HG03575 (cell line): ENCODE data around the gene TRIM28.
"Not testable (repeated sequence)": the region's sequence is repeated elsewhere in the genome, so short reads cannot be mapped to it uniquely, and the experiment has no call there.

Experiments
- ATAC-seq: cut with Tn5 transposase; IDR thresholded peaks from one replicate; pipeline ENCODE4 v1.9.1; 2021; ENCODE audit not compliant: unreplicated experiment, insufficient number of reproducible peaks, low FRiP score; ENCODE audit errors: extremely low read depth

The TRIM28 gene

DNA sequence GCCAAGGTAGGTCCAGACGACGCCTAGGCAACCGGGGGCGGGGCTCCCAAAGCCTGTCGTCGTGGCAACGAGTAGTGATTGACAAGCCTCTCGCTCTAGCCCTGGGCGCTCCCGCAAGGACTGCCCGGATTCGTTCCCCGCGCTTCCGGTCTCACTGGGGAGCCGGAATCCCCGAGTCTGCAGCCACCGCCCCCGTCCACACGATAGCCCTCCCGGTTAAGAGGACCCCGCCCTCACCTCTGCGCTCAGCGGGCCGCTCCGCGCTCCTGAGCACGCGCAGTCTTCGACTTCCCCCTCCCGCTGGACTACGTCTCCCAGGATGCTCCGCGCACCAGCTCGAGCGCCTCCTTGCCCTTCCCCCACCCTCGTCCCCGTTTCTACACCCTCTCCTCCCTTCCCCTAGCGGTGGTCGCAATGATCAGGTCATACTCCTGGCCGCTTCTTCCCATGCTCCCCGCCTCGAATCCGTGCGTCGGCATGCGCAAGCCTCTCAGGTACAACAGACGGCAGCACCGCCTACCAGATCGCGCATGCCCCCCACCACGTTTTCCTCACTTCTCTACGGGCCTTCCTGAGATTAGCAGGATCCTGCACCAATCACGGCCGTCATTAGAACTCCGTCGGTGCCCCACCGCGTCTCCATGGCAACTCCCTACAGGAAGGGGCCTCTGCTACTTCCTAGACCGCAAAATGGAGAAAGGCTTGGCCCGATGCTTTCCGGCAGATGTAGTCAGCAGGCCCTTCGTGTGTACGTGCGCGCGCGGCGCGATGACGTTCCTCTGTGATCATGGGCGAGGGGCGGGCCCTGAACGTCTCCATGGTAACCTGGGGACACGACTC lies 29.2 kb downstream of the TRIM28 start, which contains the start of gene MZF1:
Gene MZF1, minus strand, starts transcription at position 518 of the 840 bp plus-strand sequence. CDS start 1,946 bp downstream, outside the sequence.
- ATAC-seq: no peak

DNA sequence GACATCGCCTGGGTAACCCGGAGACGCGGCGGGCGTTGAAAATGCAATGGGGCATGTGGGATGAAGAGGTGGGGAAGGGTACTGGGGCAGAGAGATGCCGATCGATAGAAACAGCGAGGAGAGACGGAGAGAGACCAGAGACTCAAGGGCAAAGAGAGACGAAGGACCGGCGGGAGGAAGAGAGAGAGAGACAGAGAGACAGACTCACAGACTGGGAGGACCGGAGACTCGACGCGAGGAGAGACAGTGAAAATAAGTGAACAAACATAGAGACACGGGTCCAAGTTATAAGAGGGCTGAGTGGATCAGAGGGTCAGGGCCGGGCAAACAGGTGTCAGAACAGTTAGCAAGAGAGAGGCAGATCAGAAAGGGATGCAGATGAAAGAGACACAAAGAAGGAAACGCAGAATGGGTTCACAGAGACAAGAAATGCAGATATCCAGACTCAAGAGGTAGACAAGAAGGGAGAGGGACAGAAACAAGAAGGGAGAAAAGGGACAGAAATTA lies 29.8 kb downstream of the TRIM28 start:
- ATAC-seq: no peak

DNA sequence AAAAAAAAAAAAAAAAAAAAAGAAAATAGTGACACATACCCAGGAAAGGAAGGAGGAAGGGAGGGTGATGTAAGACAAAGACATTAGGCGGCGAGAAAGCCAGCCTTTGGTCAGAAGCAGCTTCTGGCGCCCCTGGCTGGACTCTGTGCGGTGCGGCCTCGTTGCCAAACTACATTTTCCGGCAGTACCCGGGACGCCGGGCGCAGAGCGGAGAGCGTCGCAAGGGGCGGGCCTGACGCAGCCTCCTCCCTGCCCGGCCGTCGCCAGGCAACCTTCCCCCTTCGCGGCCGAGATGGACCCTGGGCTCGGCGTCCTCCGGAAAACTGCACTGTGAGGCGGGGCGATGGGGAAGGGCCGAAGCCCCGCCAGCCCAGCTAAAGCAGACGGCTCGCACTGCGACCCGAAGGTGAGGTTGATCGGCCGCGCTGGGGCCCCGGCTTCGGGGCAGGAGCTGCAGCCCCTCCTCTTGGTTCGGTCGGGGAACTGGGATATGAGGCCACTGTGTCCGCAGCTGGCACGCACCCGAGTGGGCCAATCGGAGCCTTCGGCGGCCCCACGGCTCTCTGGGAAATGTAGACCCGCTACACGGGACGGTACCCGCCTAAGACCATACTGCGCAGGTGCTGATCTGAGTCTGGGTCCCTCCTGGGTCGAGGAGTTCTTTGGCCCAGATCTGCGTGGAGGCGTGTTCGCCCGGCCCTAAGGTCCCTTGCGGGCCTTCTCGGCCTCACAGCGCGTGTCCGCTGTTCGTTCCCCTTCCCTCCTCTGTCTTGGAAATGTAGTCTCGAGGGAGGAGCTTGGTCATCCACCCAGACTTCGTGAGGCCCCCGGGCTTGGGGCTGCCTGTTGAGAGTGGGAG lies 31.5 kb downstream of the TRIM28 start:
- peak; percentile 30 for ATAC-seq

DNA sequence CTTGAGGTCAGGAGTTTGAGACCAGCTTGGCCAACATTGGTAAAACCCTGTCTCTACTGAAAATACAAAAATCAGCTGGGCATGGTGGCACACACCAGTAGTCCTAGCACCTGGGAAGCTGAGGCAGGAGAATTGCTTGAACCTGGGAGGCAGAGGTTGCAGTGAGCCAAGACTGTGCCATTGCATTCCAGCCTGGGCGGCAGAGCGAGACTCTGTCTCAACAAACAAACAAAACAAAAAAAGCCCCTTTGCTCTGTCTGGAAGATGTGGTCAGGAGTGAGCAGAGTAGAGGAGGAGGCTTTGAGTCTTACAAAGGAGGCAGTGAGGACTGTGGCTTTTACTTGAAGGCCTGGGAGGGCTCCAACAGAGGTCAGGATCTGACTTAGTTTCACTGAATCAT lies 33.7 kb downstream of the TRIM28 start:
- ATAC-seq: not testable (repeated sequence)

DNA sequence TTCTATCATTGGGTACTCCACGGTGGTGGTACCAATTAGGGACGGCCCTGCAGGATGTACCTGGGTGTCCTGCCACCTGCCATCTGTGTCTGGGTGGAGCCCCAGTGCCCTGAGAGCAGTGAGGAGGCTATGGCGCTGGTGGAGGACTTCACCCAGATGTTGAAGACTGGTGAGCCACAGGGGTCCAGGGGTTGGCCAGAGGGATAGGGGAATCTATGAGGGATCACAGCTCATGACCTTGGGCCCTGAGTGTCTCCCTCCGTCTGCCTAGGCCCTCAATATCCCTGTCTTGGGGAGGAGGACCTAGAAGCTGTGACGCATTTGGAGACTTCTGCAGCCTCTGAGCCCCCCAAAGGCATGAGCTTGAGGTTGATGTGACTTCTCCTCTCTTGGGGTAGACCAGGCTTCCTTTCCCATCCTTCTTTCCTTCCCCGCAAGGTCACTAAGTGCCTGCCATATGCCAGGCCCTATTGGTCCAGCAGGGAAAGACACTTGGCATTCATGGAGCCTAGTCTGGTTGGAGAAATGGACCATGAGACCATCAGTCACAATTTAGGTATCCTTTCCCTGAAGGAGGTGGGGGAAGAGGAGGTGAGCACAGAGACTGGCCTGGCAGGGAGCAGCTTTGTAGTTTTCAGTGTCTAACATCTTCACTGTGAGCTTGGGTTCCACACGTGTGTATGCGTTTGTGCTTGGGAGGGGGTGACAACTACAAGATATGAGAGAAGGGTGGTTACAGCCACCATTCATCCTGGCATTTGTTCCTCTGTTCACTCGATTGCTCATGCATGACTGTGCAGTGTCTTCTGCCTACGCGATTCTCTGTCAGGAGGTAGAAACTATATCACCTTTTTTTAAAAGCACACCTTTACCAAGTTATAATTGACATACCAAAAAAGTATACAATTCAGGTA lies 34.4 kb downstream of the TRIM28 start:
- no peak for ATAC-seq

DNA sequence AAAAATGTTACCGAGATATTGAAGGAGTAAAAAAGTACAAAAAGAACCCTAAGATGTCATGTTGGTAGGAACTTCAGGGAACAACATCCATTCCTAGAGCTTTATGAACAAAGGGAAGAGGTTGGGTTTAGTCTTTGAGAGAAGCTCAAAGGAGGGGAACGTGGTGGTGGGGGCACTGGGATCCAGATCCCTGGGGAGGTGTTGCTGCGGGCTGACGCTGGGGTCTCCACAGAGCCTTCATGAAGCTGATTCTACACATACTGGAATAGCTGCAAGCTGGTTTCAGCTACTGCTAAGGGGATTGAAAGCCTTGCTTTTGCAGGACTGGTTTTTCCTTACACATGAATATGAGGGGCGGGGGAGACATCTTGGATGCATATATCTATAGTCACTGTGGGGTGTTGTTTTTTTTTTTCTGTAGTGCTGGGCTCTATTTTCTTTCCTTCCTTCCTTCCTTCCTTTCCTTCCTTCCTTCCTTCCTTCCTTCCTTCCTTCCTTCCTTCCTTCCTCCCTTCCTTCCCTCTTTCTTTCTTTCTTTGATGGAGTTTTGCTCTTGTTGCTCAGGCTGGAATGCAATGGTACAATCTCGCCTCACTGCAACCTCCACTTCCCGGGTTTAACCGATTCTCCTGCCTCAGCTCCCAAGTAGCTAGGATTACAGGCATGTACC lies 35.7 kb downstream of the TRIM28 start:
- ATAC-seq: no peak

DNA sequence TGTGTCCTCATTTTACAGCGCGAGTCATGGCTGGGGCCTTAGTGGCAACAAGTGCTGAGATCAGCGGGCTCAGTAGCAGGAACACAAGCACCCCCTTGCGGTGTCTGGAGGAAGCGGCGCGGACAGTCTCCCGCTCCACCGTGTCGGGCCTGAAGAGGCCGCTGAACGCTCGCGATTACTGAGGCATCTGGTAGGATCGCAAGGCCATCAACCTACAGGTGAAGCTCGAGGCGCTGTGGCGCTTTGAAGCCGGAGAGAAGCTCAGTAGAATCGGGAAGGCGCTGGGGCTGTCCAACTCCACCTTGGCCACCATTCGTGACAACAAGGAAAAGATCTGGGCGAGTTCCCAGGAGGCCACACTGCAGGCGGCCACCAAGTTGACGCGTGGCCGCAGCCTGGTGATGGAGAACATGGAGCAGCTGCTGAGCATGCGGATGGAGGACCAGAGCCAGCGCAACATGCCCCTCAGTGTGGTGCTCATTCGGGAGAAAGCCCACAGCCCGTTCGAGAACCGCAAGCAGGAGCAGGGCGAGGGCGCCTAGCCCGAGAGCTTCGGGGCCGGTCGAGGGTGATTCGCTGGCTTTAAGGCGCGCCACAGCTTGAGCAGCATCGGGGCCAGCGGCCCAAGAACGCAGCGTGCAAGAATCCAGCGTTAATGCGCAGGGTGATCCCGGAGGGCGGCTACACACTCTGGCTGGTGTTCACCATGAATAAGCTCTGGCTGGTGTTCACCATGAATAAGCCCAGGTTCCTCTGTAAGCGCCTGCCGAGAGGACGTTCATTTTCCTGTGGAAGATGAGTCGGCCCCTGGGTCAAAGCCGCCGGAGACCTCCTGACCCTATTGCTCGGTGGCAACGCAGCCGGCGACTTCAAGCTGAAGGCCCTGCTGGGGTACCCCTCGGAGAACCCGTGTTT lies 37.6 kb downstream of the TRIM28 start:
- no peak for ATAC-seq

DNA sequence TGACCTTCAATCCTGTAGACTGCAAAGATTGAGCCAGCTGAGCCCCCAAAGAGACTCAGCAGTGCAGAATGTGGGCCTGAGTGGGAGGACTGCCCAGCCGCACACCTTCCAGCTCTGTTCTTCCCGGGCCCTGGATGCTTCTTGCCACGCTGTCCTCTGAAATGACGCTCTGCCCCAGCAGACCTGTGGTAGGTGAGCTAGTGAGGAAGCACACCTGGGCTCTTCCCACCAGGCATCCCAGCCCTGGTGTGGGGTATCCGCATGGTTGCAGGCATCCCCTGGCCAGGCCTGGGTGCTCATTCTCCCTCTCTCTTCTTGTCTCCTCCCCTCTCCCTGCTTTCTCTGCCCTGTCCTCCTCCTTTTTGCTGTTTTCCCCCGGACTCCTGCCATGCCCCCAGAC lies 39.1 kb downstream of the TRIM28 start:
- ATAC-seq: no peak

DNA sequence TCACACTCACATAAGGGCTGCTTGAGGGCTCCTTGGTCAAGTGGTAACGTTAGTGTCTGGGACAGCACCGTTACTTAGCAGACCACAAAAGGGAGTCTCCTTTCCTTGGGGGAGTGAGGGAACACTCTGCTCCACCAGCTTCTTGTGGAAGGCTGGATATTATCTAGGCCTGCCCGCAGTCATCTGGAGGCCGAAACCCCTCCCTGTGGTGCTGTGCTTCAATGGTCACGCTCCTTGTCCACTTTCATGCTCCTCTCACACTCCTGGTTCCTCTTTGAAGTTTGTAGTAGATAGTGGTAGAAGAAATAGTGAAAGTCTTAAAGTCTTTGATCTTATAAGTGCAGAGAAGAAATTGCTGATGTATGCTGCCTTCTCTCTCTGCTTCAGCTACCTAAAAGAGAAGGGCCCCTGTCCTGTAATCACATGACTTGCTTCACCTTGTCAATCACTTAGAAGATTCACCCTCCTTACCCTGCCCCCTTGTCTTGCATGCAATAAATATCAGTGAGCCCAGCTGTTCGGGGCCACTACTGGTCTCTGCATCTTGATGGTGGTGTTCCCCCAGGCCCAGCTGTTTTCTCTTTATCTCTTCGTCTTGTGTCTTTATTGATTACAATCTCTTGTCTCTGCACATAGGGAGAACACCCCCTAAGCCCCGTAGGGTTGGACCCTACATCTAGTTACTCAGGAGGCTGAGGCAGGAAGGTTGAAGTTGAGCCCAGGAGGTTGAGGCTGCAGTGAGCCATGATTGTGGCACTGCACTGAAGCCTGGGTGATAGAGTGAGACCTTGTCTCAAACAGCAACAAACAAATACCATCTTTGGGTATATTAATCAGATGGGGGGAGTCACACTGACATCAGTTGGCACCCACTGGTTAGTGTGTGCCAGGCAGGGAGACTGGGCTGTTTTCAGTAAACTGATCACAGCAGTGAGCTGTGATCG lies 40.9 kb downstream of the TRIM28 start:
- ATAC-seq: no peak

DNA sequence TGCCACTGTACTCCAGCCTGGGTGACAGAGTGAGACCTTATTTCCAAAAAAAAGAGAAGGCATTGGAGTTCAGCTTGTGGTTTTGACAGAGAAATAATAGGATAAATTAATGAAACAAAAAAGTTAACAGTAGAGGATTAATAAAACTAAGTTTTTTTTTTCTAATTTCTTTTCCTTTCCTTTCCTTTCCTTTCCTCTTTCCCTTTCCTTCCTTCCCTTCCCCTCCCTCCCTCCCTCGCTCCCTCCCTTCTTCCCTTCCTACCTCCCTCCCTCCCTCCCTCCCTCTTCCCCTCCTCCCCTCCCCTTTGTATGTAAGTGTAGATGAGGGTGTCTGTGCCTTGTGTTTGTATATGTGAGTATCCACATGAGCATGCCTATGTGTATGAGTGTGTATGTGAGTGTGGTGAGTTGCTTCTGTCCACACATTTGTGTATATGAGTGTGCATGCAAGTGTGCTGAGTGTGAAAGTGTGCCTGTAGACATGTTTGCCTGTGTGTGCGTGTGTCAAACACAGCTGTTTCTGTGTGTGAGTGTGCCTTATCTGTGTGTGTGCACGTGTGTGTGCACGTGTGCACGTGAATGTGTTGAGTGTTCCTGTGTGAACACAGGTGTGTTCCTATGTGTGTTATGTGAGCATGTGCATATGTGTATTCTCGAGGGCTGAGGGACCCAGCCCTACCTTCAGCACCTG lies 41.7 kb downstream of the TRIM28 start:
- no peak for ATAC-seq

DNA sequence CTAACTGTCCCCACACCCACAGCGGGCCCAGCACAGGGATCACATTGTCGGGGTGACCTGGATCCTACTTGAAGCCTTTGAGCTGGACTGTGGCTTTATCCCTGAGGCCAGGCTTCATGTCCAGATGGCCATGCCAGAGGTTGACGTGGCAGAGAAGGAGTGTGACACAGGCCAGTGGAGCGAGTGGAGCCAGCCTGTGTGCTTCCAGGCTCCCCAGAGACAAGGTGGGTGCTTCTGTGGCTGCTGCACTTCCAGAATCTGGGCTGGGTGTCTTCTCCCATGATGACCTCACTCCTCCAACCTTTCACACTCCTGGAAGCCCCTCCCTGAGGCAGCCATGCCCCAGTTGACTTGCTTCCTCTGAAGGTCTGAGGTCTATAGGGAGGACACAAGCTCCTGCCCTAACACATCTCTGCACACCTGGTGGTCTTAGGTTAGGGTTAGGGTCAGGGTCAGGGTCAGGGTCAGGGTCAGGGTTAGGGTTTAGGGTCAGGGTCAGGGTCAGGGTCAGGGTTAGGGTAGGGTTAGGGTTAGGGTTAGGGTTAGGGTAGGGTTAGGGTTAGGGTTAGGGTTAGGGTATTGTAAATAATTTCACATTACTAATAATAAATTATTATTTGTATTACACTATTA lies 42.4 kb downstream of the TRIM28 start:
- no peak for ATAC-seq
